GM18519 (cell line): Measurements from ENCODE around the gene CD300A.
"Not testable (repeated sequence)": the region's sequence is repeated elsewhere in the genome, so short reads cannot be mapped to it uniquely, and the experiment has no call there.

Experiments
- ATAC-seq: cut with Tn5 transposase; IDR thresholded peaks from one replicate; pipeline ENCODE4 v1.9.1; 2021; ENCODE audit warnings: mild to moderate bottlenecking, moderate library complexity; ENCODE audit not compliant: unreplicated experiment, low FRiP score

The CD300A gene

DNA sequence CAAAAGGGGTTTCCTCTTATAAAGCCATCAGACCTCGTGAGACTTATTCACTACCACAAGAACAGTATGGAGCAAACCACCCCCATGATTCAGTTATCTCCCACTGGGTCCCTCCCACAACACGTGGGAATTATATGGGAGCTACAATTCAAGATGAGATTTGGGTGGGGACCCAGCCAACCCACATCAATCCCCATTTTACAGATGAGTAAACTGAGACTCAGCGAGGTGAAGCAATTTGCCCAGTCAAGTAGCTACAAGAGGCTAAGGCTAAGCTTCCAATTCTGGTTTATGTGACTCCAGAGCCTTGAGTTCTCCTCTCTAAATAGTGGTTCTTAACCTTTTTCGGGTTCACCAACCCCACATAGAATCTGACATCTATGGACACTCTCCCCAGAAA, 8.8 kb downstream of the CD300A start:
- no peak for ATAC-seq

DNA sequence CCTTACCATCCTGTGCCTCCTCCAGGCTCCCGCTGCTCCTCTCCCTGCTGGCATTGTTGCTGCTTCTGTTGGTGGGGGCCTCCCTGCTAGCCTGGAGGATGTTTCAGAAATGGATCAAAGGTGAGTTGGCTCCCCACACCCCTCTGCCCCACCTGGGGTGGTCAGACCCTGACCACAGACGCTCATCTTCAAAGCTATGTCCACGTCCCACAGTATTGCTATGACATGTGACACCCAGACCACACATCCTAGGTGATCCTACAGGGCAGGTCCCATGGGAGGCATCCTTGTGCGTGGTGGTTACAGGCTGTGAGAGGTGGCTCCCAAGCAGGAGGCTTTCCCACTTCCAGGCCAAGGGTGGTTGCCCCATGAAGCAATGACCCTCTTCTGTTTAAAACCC, 11.0 kb downstream of the CD300A start:
- ATAC-seq, result no peak

DNA sequence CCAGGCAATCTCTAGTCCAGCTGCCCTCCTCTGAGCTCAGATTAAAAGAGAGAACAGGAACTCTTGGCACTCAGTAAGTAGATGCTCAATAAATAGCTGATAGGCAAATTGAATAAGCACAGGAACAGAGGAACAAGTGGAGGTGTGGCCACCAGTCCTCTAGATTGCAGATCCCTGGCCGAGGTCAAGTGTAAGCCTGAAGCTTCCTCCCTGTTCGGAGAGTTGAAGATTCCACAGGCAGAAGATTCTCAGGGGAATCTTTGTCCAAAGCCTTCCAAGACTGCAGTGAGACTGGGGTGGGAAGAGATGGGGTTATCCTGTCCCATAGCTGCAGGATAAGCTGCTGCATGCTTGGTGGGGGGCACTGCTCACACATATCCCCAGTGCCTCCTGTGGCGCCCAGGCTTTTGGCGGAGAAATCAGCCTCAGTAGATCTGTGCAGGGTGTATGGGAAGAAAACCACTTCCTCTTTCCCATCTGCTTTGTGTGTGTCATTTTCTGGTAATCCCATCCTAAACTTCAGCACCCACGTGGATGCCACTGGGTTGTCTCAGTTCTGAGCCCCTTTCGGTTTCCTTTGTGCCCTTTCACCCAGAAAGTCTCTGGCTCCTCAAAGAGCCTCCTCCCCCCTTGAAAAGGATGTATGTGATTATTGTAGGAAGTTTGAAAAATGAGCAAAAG, 12.1 kb downstream of the CD300A start:
- ATAC-seq, result no peak

DNA sequence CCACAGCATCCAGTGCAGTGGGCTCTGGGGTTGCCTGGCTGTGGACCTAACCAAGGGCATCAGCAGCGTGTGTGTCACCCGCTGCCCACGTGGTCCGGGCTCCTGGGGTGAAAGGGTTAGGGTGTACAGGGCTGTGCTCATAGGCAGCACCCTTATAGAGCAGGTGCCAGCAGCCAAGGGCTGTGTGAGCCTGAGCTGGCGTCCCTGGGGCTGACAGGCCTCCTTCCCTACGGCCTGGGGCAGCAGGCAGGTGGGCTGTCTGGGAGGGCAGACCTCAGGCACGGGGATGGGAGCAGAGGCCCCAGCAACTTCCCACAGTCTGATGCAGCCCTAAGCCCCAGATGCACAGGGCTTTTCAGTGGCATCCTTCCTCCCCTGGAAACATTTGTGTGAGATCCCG, 13.9 kb downstream of the CD300A start:
- ATAC-seq, result no peak

DNA sequence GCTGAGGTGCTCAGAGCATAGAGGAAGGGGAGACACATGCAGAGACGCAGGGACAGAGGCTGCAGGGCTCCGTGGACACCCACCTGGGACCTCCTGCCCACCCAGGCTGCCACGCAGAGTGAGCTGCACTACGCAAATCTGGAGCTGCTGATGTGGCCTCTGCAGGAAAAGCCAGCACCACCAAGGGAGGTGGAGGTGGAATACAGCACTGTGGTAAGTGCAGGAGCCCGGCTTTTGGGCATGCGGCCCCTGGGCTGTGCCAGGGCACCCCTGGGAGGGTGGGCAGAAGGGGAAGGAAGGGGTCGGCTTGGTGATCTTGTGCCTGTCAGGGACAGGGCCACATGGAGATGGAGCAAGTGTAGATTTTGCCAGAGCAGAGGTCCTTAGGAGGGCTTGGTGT, 15.2 kb downstream of the CD300A start:
- no peak for ATAC-seq

DNA sequence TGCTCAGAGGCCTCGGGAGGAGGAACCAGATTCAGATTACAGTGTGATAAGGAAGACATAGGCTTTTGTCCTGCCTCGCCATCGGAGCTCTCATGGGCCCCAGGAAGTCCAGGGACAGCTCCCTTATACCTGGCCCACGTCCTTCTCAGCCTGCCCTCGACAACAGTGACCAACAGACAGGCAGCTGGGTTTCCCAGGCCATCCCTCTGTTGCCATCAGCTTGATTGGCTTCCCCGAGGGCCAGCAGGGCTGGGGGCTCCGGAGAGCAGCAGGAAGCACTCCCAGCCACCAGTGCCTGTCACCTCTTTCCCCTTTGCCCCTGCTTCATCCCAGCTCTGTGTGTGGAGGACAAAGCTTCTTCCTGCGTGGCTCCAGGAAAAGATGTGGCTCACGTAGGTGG, 17.6 kb downstream of the CD300A start:
- no peak for ATAC-seq

DNA sequence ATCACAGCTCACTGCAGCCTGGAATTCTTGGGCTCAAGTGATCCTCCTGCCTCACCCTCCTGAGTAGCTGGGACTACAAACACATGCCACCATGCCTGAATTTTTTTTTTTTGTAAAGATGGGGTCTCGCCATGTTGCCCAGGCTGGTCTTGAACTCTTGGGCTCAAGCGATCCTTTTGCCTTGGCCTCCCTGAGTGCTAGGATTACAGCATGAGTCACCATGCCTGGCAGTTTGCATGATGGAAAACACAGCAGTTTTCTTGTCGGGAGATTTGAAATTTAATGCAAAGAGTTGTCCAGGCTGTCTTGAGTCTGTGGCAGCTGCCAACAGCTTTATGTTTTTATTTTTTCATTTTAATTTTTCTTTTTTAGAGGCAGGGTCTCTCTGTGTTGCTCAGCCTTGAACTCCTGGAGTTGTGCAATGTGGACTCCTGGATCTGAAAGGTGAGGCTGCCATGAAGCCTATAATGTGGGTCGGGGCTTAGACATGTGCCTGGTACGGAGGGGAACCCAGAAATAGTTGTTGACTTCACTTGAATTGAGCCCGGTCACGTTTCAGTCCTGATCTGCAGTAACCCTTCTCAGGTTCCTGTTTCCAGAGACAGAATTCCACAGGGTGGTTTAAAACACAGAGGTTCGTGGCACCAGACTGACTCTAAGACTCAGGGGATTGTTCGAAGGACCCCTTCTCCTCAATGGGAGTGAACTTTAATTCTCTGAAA, 18.7 kb downstream of the CD300A start:
- ATAC-seq, result no peak

DNA sequence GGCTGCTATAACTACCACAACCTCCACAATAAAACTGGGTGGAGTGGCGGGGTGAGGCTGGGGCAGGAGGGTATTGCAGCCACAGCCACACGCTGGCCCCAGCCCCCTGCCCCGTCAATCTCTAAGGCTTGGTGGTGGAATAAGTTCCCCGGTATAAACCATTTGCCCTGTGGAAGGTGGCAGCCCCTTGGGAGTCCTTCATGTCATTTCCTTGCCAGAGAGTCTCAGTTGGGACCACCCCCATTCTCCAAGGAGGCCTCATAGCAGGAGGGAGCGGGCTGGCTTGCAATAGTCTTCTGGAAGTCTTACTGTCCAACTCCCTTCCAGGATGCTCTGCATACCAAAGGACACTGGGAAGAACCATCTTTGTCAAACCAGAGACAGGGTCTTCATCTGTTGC, 19.4 kb downstream of the CD300A start:
- no peak for ATAC-seq

DNA sequence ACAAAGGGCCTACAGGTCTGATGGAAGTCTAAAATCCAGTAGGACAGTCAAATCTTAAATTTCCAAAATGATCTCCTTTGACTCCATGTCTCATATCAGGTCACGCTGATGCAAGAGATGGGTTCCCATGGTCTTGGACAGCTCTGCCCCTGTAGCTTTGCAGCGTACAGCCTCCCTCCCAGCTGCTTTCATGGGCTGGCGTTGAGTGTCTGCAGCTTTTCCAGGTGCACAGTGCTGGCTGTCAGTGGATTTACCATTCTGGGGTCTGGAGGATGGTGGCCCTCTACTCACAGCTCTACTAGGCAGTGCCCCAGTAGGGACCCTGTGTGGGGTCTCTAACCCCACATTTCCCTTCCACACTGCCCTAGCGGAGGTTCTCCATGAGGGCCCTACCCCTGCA, 21.8 kb downstream of the CD300A start:
- not testable (repeated sequence) for ATAC-seq

DNA sequence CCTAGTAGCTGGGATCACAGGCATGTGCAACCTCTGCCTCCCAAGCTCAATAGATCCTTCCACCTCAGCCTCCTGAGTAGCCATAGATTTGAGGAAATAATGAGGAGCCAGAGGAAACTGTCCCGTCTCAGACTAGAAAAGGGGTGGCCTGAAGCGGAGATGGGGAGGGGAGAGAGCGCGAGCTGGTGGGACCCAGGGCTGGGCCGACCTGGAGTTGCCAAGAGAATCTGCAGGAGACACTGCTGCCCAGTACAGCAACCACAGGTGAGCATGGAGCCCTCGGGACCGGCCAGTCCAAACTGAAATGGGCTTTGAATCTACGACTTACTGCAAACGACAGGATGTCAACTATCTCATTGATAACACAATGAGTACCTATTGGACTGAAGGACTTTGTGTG, 24.3 kb downstream of the CD300A start:
- ATAC-seq, result no peak

DNA sequence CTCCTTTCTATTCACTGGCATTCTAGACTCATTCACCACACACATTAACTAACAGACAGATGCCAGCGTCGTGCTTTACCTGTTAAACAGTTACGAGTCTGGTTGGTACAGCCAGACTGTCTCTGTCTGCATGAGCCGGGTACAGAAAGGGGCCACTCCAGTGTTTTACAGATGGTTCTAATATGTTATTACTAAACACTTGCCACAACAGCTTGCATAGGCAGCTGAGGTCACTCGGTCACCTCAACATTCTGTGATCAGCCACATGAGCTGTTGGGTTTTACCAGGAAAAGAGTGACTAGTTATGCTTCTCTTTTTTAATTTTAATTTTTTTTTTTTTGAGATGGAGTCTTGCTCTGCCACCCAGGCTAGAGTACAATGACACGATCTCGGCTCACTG, 25.2 kb downstream of the CD300A start:
- no peak for ATAC-seq

DNA sequence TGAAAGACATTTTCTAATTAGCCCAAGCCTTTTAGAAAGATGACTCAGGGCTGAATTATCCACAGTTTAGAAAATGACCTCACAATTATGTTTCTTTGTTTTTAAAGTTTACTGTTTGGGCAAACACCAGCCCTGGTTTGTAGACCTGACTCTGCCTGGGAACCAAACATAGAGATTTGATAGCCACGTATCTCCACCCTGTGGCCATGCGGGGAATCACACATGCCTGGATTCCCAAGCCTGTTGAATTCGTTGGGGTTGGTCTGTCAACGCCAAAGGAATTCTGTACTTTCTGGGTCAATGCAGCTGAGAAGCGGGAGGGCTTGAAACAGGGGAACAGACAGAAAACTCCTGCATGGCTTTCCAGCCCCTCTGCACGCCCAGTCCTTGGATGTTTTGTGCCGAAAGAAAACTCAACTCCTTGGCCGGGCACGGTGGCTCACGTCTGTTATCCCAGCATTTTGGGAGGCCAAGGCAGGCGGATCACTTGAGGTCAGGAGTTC, 26.9 kb downstream of the CD300A start:
- no peak for ATAC-seq

DNA sequence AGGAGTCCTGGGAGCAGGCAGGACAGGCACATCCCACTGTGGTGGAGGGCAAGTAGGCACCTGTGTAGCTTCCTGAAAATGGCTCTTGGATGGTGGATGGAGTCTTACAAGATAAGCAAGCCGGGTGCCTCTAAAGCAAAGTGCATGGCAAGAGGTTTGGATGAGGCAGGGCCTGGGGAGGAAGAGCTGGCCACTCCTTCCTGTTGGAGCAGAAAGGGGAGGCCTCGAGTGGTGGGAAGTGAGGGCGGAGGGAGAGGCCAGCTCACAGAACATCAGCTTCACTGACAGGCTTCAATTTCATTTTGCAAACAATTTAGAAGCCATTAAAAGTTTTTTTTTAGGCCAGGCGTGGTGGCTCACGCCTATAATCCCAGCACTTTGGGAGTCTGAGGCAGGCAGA, 31.0 kb downstream of the CD300A start:
- no peak for ATAC-seq

DNA sequence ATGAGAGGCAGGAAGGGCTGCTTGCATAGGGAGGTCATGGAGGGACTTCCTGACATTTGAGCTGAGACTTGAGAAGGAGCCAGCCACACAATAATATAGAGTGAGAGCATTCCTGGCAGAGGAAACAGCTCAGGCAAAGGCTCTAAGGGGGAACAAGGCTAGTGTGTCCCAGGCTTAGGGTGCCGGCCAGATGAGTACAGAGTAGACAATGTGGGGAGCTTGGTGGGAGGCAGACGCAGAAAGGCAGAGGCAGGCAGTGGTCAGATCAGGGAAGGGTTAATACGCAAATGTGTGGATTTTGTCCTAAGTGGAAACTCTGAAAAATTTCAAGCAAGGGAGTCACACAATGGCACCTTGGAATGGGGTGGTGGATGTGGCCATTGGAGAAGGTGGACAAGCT, 33.6 kb downstream of the CD300A start:
- no peak for ATAC-seq

DNA sequence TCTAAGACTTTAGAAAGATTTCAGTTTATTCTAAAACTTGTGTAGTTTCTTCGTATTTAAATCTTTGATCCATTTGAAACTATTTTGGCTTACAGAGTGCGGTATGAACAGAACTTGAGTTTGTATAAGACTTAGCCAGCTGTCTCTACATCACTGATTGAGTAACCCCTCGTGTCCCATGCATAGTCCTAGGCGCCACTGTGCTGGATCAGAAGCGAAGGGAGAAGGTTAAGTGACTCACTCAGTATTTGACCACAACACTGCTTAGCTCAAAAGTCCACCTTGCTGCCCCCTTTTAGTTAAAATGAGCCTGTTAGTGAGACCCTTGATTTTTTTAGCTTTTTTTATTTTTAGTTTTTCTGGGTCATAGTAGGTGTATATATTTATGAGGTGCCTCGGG, 36.4 kb downstream of the CD300A start:
- no peak for ATAC-seq

DNA sequence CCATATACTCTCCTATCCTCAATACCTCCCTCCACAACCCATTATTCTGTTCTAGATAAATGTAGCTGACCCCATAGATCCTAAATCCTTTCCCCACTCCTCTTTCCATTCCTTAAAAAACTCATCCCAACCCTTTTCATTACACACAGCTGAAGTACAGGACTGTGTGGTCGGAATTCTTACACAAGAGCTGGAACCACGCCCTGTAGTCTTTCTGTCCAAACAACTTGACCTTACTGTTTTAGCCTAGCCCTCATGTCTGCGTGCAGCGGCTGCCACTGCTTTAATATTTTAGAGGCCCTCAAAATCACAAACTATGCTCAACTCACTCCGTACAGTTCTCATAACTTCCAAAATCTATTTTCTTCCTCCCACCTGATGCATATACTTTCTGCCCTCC, 37.5 kb downstream of the CD300A start:
- ATAC-seq, result not testable (repeated sequence)

DNA sequence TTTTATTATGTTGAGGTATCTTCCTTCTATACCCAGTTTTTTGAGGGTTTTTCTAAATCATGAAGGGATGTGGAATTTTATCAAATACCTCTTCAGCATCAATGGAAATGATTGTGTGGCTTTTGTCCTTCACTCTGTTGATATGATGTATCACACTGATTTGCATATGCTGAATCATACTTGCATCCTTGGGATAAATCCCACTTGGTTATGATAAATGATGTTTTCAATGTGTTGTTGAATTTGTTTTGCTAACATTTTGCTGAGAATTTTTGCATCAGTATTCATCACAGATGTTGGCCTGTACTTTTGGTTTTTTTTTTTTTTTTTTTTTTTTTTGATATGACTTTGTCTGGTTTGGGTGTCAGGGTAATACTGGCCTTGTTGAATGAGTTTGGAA, 41.7 kb downstream of the CD300A start:
- no peak for ATAC-seq

DNA sequence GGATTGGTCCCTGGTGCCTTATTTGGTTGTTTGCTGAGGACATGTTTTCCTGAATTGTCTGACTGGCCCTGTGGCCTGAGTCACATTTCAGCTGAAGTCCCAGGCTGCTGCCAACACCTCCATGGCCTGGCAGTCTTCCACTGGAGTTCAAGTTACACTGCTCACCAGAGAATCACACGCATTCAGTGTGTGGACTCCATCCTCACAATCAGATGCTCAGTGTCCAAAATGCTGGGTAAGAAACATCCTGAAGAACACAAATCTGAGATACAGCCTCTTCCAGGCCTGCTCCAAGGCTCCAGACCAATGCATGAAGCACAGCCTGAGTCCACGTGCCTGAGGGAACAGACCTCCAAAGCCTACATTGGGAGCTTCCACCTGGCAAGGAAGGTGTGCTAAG, 45.6 kb downstream of the CD300A start:
- ATAC-seq, result no peak

DNA sequence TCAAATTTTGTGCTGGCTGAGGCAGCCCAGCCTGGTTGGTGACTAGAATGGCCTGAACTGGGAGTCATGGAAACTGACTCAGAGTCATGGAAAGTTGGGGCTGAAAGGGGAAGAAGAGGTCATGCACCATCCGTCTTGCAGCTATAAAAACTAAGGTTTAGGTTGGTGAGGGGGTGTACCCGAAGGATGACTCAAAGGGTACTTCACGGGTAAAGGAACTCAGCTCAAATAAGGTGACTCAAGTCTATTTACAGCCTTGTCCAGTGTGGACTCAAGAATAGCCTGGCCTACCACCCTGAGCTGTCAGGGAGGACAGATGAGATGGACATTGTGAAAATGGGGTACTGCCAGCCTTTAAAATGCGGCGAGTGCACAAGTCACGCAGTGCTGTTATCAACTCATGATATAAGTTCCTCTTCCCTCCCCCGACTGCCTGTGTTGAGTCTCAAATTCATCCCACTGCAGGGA, 46.2 kb downstream of the CD300A start:
- ATAC-seq, result no peak

DNA sequence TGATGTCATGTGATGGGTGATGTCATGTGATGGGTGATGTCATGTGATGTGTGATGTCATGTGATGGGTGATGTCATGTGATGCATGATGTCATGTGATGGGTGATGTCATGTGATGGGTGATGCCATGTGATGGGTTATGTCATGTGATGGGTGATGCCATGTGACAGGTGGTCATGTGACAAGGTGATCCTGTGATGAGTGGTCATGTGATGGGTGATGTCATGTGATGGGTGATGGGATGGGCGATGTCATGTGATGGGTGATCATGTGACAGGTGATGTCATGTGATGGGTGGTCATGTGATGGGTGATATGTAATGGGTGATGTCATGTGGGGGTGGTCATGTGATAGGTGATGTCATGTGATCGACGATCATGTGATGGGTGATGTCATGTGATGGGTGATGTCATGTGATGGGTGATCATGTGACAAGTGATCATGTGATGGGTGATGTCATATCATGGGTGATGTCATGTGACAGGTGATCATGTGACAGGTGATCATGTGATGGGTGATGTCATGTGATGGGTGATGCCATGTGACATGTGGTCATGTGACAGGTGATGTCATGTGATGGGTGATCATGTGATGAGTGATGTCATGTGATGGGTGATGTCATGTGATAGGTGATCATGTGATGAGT, 47.7 kb downstream of the CD300A start:
- ATAC-seq, result no peak

DNA sequence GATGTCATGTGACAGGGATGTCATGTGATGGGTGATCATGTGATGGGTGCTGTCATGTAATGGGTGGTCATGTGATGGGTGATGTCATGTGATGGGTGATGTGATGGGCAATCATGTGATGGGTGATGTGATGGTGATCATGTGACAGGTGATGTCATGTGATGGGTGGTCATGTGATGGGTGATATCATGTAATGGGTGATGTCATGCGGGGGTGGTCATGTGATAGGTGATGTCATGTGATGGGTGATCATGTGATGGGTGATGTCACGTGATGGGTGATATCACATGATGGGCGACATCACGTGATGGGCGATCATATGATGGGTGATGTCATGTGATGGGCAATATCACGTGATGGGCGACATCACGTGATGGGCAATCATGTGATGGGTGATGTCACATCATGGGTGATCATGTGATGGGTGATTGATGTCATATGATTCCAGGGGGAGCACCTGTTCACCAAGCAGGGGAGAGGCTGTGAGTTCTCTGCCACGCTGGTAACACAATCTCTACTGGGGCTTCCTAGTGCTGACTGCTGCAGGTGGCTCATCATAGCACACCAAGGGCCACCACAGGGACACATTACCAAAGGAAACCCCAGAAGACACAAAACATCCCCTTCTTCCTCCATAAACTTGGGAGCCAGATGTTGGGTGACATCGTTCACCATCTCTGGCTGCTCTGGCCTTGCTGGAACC, 48.3 kb downstream of the CD300A start:
- no peak for ATAC-seq
